Activated T-cell treated with anti-CD3 and anti-CD28 coated beads for 24 hours (primary cell): ENCODE measurements around the gene CEACAM8.
"Not testable (repeated sequence)": the region's sequence is repeated elsewhere in the genome, so short reads cannot be mapped to it uniquely, and the experiment has no call there.

ENCODE experiments used
- DNase-seq: peaks from one replicate; pipeline ENCODE4 v3.0.0-alpha.2; 2020; ENCODE audit warnings: low read depth

Gene CEACAM8

DNA sequence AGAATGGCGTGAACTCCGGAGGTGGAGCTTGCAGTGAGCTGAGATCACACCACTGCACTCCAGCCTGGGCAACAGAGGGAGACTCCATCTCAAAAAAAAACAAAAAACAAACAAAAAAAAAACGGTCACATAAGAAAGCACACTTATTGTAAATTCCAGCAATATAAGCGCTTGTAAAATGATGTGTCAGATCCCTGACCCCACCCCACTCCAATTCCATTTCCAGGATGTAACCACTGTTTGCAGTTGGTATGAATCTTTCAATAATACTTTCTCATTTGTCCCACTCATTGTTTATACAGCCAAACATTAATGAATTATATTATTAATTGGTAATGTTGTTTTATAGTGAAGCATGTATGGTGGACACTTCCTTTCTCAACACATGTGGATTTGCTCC is 50.6 kb downstream of the CEACAM8 start:
- DNase-seq, result no peak

DNA sequence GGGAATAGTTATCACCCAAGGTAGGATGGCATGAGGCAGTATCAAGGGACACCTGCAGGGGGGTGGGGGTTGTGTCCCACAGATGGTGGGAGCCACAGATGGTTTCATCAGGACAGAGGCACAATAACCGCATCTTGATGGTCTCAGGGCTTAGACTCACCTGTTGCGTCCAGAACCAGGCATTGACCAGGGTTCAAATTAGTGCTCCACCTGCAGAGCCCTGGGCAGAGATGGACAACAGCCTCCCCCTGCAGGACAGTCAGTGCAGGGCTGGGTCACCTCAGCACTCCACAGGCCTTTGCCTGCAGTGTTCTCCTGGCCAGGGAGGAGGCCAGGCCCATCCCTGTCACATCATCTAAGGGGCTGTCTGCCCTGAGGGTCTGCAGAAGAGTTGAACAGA is 51.9 kb downstream of the CEACAM8 start:
- no peak for DNase-seq

DNA sequence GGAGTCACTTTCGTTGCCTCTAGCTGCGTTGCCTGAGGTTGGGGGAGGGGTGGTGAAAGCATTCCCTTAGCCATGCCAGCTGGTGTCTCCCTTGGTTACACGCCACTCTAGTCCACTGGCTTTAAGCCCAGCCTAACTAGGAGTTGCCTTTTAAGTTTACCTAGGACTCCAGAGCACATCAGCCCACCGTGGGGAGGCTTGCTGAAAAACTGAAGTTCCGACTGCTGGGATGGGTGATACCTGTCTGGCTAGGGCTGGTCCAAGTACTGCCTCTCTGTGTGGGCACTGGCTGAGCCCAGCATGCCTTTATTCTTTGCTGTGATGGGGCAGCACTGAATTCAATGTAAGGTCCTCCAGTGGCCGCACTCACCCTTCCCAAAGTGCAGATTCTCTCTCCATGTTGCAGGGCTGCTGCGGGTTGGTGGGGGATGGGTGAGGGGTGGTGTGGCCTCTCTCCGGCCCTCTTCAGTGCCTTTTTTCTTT is 54.6 kb downstream of the CEACAM8 start:
- DNase-seq, result no peak

DNA sequence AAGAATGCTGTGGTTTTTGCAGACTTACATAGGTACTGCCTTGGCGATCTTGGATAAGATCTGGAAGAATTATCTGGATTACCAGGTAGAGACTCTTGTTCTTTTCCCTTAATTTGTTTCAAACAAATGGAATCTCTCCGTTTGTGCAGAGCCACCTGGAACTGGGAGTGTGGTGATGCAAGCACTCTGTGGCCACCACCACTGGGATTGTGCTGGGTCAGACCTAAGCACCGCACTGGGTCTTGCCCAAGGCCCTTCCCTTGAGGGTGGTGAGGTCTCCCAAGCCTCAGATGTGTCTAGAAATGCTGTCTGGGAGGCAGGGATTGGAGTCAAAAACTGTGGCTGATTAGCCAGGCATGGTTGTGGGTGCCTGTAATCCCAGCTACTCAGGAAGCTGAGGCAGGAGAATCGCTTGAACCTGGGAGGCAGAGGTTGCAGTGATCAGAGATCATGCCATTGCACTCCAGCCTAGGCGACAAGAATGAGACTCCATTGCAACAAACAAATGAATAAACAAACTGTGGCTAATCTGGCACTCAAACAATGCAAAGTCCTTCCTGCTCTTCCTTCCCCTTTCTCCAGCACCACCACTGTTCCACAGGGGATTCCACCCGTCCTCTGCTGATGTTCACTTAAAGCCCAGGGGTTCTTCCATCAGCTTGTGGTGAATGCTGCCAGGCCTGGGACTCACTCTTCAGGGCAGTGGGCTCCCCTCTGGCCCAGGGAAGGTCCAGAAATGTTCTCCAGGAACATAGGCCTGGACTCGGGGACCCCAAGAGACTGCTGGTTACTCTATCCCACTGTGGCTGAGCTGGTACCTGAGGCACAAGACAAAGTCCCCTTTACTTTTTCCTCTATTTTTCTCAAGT is 55.6 kb downstream of the CEACAM8 start:
- no peak for DNase-seq

DNA sequence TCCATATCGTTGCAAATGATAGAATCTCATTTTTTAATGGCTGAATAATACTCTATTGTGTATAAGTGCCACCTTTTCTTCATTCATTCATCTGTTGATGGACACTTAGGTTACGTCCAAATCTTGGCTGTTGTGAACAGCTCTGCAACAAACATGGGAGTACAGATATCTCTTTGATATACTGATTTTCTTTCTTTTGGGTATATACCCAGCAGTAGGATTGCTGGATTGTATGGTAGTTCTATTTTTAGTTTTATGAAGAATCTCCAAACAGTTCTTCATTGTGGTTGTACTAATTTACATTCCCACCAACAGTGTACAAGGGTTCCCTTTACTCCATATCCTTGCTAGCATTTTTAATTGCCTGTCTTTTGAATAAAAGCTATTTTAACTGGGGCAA is 59.4 kb downstream of the CEACAM8 start:
- DNase-seq, result not testable (repeated sequence)

DNA sequence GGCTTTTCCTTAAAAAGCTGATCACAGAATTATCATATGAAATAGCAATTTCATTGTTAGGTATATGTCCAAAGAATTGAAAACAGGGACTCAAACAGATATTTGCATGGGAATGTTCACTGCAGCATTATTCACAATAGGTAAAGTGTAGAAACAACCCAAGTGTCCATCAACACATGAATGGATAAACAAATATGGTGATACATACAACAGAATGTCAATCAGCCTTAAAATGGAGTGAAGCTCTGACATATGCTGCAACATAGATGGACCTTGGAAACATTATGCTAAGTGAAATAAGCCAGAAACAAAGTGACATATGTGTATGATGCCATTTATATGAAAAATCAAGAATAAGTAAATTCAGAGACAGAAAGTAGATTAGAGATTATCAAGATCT is 60.3 kb downstream of the CEACAM8 start:
- DNase-seq, result no peak

DNA sequence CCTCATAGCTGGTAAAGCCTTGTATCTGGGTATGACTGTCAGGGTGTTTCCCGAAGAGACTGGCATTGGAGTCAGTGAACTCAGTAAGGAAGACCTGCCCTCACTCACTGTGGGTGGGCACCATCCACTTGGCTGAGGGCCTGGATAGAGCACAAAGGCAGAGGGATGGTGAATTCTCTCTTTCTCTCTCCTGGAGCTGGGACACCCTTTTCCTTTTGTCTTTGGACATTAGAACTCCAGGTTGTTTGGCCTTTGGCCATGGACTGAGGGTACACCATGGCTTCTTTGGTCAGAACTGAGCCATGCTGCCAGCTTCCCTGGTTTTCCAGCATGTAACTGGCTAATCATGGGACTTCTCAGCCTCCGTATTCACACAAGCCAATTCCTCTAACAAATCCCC is 61.8 kb downstream of the CEACAM8 start:
- no peak for DNase-seq

DNA sequence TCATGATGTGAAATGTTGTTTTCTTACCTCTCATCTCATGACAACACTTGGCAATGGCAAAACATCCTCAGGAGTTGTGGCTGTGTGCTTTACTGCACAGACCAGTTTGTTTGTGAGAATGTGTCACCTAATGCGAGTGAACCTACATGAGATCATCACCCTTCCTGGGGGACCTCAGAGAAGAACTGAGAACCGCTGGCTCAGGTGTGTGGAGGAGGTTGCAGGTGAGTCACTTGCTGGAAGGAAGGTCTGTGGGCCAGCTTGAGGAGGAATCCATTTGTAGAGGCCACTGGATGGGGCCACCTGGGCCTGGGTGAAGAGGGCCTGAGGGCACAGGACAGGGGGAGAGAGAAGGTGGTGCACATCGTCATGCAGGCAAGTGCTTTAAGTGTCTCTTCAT is 63.4 kb downstream of the CEACAM8 start:
- no peak for DNase-seq
